CD4-positive, alpha-beta T cell treated with Interleukin-15 for 1 hour (primary cell): ENCODE results near the gene XPO1.
A peak's percentile ranks its signal among the peaks of the same experiment; 100 is the strongest.
"Not testable (repeated sequence)": the region's sequence is repeated elsewhere in the genome, so short reads cannot be mapped to it uniquely, and the experiment has no call there.

Experiments
- DNase-seq: peaks from one replicate; pipeline ENCODE4 v3.0.0-alpha.2; 2020

Gene XPO1

GRCh38 chr2:61538200-61538919 lies at the start of gene XPO1:
Gene XPO1 (minus strand): TSS chr2:61538356. CDS start chr2:61533897, 4,459 bp downstream.
- peak; percentile 98 for DNase-seq

GRCh38 chr2:61586928-61587327 lies 48.8 kb upstream of the XPO1 start:
- DNase-seq = not testable (repeated sequence)

GRCh38 chr2:61585383-61585782 lies 47.2 kb upstream of the XPO1 start:
- DNase-seq = no peak

- not testable (repeated sequence) for DNase-seq
These were observed 46.2 kb upstream of the XPO1 start for GRCh38 chr2:61584368-61584767.

GRCh38 chr2:61582165-61582564 lies 44.0 kb upstream of the XPO1 start:
- DNase-seq = no peak

GRCh38 chr2:61581716-61582115 lies 43.6 kb upstream of the XPO1 start:
- no peak for DNase-seq

- DNase-seq = no peak
These were observed 37.3 kb upstream of the XPO1 start for GRCh38 chr2:61575447-61575859.

GRCh38 chr2:61566566-61566965 lies 28.4 kb upstream of the XPO1 start:
- no peak for DNase-seq

- no peak for DNase-seq
These were observed 24.5 kb upstream of the XPO1 start for GRCh38 chr2:61562615-61563014.

GRCh38 chr2:61558160-61558559 lies 20.0 kb upstream of the XPO1 start:
- DNase-seq = no peak

- no peak for DNase-seq
These were observed 19.2 kb upstream of the XPO1 start for GRCh38 chr2:61557381-61557780.

GRCh38 chr2:61554604-61555003 lies 16.4 kb upstream of the XPO1 start:
- no peak for DNase-seq

GRCh38 chr2:61550375-61551209 lies 12.4 kb upstream of the XPO1 start:
- DNase-seq = no peak

GRCh38 chr2:61549546-61549945 lies 11.4 kb upstream of the XPO1 start:
- DNase-seq = no peak

- no peak for DNase-seq
These were observed 4.9 kb upstream of the XPO1 start for GRCh38 chr2:61543062-61543461.

GRCh38 chr2:61540167-61540566 lies 2.0 kb upstream of the XPO1 start:
- DNase-seq = not testable (repeated sequence)

- DNase-seq = peak; percentile 29
These were observed 864 bp upstream of the XPO1 start for GRCh38 chr2:61538920-61539520.

- DNase-seq = no peak
These were observed 281 bp downstream of the XPO1 start for GRCh38 chr2:61537950-61538199.

- DNase-seq = peak; percentile 20
These were observed 743 bp downstream of the XPO1 start for GRCh38 chr2:61537277-61537949.

- DNase-seq = peak; percentile 86
These were observed 1.4 kb downstream of the XPO1 start for GRCh38 chr2:61536572-61537276.

- no peak for DNase-seq
These were observed 2.0 kb downstream of the XPO1 start for GRCh38 chr2:61536180-61536571.

- no peak for DNase-seq
These were observed 2.7 kb downstream of the XPO1 start for GRCh38 chr2:61535449-61535848.

GRCh38 chr2:61534926-61535325 lies 3.2 kb downstream of the XPO1 start:
- DNase-seq = no peak
